ENCODE results near the gene TCF12.

GRCh38 chr15:57330619-57331340, 412.3 kb downstream of the TCF12 start:
- TF ChIP-seq EZH2 (IDR thresholded peaks at IDR 0.05; ENCODE audit: low read length): no peak
- TF ChIP-seq, protein P1, sequence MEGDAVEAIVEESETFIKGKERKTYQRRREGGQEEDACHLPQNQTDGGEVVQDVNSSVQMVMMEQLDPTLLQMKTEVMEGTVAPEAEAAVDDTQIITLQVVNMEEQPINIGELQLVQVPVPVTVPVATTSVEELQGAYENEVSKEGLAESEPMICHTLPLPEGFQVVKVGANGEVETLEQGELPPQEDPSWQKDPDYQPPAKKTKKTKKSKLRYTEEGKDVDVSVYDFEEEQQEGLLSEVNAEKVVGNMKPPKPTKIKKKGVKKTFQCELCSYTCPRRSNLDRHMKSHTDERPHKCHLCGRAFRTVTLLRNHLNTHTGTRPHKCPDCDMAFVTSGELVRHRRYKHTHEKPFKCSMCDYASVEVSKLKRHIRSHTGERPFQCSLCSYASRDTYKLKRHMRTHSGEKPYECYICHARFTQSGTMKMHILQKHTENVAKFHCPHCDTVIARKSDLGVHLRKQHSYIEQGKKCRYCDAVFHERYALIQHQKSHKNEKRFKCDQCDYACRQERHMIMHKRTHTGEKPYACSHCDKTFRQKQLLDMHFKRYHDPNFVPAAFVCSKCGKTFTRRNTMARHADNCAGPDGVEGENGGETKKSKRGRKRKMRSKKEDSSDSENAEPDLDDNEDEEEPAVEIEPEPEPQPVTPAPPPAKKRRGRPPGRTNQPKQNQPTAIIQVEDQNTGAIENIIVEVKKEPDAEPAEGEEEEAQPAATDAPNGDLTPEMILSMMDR (optimal IDR thresholded peaks at IDR 0.05 in 1 of 3, IDR thresholded peaks at IDR 0.05 in 1 of 3, conservative IDR thresholded peaks at IDR 0.05 in 1 of 3; ENCODE audit: extremely low read depth in 1 of 3, insufficient read depth in 2 of 3, low read length in 3 of 3): no peak

All from keratinocyte (primary cell).